K562 (cell line): ENCODE results near the gene CUX1. TPM values are rescaled to one million over a fixed set of nuclear protein-coding genes. Genes with fewer than 3 reads are reported as not detected.

Source experiments
- BCOR ChIP-seq: fragments of 450-650 bp; IDR thresholded peaks from 2 replicates; pipeline ENCODE4 v1.6.1; 2016
- CBFB ChIP-seq: sonication (generic); formaldehyde crosslinking; IDR thresholded peaks from 2 replicates; pipeline ENCODE4 v1.4.0; 2020; ENCODE audit warnings: mild to moderate bottlenecking, missing genetic modification reagents
- CHD4 ChIP-seq: fragments of 200-600 bp; sonication (generic); IDR thresholded peaks from 3 replicates; pipeline ENCODE4 v1.6.1; 2012; ENCODE audit warnings: low read depth, mild to moderate bottlenecking, mixed read lengths, low read length, inconsistent platforms; ENCODE audit not compliant: insufficient read depth, insufficient replicate concordance, poor library complexity, severe bottlenecking
- DACH1 ChIP-seq: fragments of 450-650 bp; IDR thresholded peaks from 2 replicates; pipeline ENCODE4 v1.6.1; 2018; ENCODE audit not compliant: partially characterized antibody
- ETV5 ChIP-seq: sonication (generic); formaldehyde crosslinking; IDR thresholded peaks from 2 replicates; pipeline ENCODE4 v1.4.0; 2020; ENCODE audit warnings: low read depth, mild to moderate bottlenecking, missing genetic modification reagents
- HLTF ChIP-seq: fragments of 450-650 bp; IDR thresholded peaks from 2 replicates; pipeline ENCODE4 v1.6.1; 2016
- KDM2B ChIP-seq: fragments of 250-450 bp; sonication (Bioruptor Pico); IDR thresholded peaks from 2 replicates; pipeline ENCODE4 v1.8.0; 2021; ENCODE audit warnings: mild to moderate bottlenecking, moderate library complexity
- MAX ChIP-seq: sonication (generic); formaldehyde crosslinking; IDR thresholded peaks from 2 replicates; pipeline ENCODE4 v1.9.0; 2022; ENCODE audit warnings: mild to moderate bottlenecking, missing genetic modification reagents
- PKNOX1 ChIP-seq: fragments of 450-650 bp; IDR thresholded peaks from 2 replicates; pipeline ENCODE4 v1.6.1; 2016
- PRMT5 ChIP-seq: sonication (generic); formaldehyde crosslinking; IDR thresholded peaks from 2 replicates; pipeline ENCODE4 v1.5.0; 2020; ENCODE audit warnings: missing genetic modification reagents
- SAP30 ChIP-seq: fragments of 200-600 bp; sonication (generic); IDR thresholded peaks from 2 replicates; pipeline ENCODE4 v1.6.1; 2012; ENCODE audit warnings: borderline replicate concordance, low read depth, mild to moderate bottlenecking, moderate library complexity, low read length, control low read depth, inconsistent platforms; ENCODE audit not compliant: insufficient read depth, poor library complexity, severe bottlenecking
- SIX5 ChIP-seq, 2 experiments: IDR thresholded peaks; 2 replicates each; pipeline ENCODE4 v1.6.1; 2011; ENCODE audit warnings: low read length in 2 of 2, borderline replicate concordance in 1 of 2, low read depth in 1 of 2, mild to moderate bottlenecking in 1 of 2, moderate library complexity in 1 of 2; ENCODE audit not compliant: insufficient read depth in 1 of 2
- SNIP1 ChIP-seq: fragments of 450-650 bp; IDR thresholded peaks from 2 replicates; pipeline ENCODE4 v1.7.1; 2017; ENCODE audit warnings: low read depth, mild to moderate bottlenecking
- TBP ChIP-seq: optimal IDR thresholded peaks from 2 replicates; pipeline ENCODE3; 2011; ENCODE audit warnings: low read depth, low read length, improper control_type of control experiment
- XRCC5 ChIP-seq: fragments of 200-400 bp; formaldehyde crosslinking; IDR thresholded peaks from 2 replicates; pipeline ENCODE4 v1.6.1; 2017; ENCODE audit warnings: low read depth, mild to moderate bottlenecking, low read length
- ZBTB9 ChIP-seq: fragments of 450-650 bp; formaldehyde crosslinking; IDR thresholded peaks from 2 replicates; pipeline ENCODE4 v1.4.0; 2020; ENCODE audit warnings: mild to moderate bottlenecking, moderate library complexity
- ZNF224 ChIP-seq: sonication (generic); formaldehyde crosslinking; IDR thresholded peaks from 2 replicates; pipeline ENCODE4 v1.8.0; 2022; ENCODE audit warnings: mild to moderate bottlenecking, missing genetic modification reagents
- ZNF282 ChIP-seq: sonication (generic); formaldehyde crosslinking; IDR thresholded peaks from 2 replicates; pipeline ENCODE4 v1.8.1; 2023; ENCODE audit warnings: missing genetic modification reagents
- ZNF431 ChIP-seq: sonication (generic); formaldehyde crosslinking; IDR thresholded peaks from 2 replicates; pipeline ENCODE4 v1.8.0; 2022; ENCODE audit warnings: mild to moderate bottlenecking, missing genetic modification reagents
- ZNF609 ChIP-seq: sonication (generic); formaldehyde crosslinking; IDR thresholded peaks from 2 replicates; pipeline ENCODE4 v1.8.1; 2023; ENCODE audit warnings: missing genetic modification reagents, mild to moderate bottlenecking, borderline replicate concordance
- polyA plus RNA-seq, 8 experiments: library from polyadenylated mRNA; depleted of rRNA in 4 of 8; stranded (reverse) in 5 of 8; unstranded in 3 of 8; fragments of >200 nt; fragmentation: Nextera tagmentation in 2 of 8; fragmentation: Illumina TruSeq in 1 of 8; extraction: Ambion mirVana in 2 of 8; extraction: Trizol in 1 of 8; gene quantifications; 2 replicates each; pipeline versions ENCODE4 v1.2.1 to v1.2.3, GENCODE V29; 2011 to 2014; ENCODE audit warnings: inconsistent platforms in 1 of 8, missing spikeins in 1 of 8
- total RNA-seq, 7 experiments: library from RNA; depleted of rRNA in 6 of 7; stranded (reverse); fragments of >200 nt in 6 of 7; fragmentation: Illumina TruSeq in 2 of 7; extraction: Trizol in 2 of 7; gene quantifications; 2 replicates each; pipeline versions ENCODE4 v1.2.1 to v1.2.3, GENCODE V29; 2011 to 2021; ENCODE audit warnings: low replicate concordance in 1 of 7

Gene CUX1
- total and polyA plus RNA-seq, 9 of the 15 experiments (the other 6 are each of a cell fraction or from before 2014, with no cell fraction given): 3.6 to 55.3 (median 25.2) TPM

DNA sequence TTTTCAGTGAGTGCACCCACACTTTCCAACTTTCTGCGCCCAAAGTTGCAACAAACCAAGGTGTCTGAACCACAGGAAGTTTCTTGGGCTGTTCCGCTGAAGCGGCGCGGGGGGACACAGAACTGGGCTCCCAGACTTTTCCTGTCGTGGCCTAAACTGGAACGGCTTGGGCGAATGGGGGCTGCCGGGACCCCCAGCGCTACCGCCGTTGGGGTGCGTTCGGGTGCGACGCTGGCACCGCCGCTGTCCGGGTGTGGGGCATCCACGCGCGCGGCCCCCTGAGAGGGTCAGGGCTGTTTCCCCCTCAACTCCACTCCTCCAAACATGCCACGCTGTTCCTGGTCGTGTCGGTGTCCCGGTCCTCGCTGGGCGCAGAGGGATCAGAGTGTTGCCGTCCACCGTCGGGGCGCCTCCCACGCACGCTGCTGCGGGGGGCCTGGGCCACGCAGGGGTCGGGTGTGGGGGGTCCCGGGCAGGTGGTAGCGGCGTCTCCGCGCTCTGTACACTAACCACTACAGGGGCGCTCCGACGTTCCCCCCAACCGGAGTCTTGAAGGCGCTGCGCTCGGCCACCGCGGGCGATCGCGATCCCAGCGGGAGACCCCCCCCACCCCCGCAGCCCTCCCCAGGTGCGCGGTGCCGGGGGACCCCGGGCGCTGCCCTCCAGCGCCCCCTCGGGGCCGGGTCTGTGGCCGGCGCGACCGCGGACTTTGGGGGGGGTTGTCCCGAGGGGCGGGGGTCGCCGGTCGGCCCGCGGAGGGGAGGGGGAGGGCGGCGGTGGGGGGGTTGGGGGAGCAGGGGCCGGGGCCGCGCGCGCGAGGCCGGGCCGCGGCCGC, 2.2 kb upstream of the CUX1 start (continued):
- TF ChIP-seq SAP30 (no peak), SIX5 (IDR thresholded peaks at IDR 0.05; ENCODE audit: borderline replicate concordance in 1 of 2, insufficient read depth in 1 of 2, low read depth in 1 of 2, low read length in 2 of 2) (no peak), CBFB (peak; percentile 87; the same call in 1 of the 2 replicates), CHD4 (peak; percentile 61), ZNF609 (CRISPR knock-in tag) (no peak), PRMT5 (CRISPR knock-in tag) (no peak), ZBTB9 (CRISPR knock-in tag) (0 out of 2 replicates have a peak, but pooled peaks have one; percentile 37), TBP (peak; percentile 36), BCOR (peak; percentile 57), MAX (CRISPR knock-in tag) (no peak), ETV5 (CRISPR knock-in tag) (peak; percentile 75), ZNF431 (0 out of 2 replicates have a peak, but pooled peaks have one; percentile 16), ZNF224 (CRISPR knock-in tag) (0 out of 2 replicates have a peak, but pooled peaks have one; percentile 18), XRCC5 (peak; percentile 20; the same call in 1 of the 2 replicates), DACH1 (no peak), ZNF282 (CRISPR knock-in tag) (no peak), HLTF (peak; percentile 61; the same call in 1 of the 2 replicates), PKNOX1 (no peak), SNIP1 (no peak), KDM2B (CRISPR knock-in tag) (no peak)
